Endothelial cell of umbilical vein (primary cell): Measurements from ENCODE around the gene FAM135A.

ENCODE experiments used
- CTCF ChIP-seq, 2 donors: IDR thresholded peaks; 1 replicate in 1 of 2; 2 replicates in 1 of 2; pipeline ENCODE4 v1.5.1; 2011; ENCODE audit warnings: low read length in 2 of 2, mild to moderate bottlenecking in 2 of 2, moderate library complexity in 2 of 2, control low read depth in 1 of 2, inconsistent platforms in 1 of 2, low read depth in 1 of 2; ENCODE audit not compliant: insufficient read depth in 1 of 2; ENCODE audit errors: extremely low read depth in 1 of 2
- EZH2 ChIP-seq: IDR thresholded peaks from 2 replicates; pipeline ENCODE4 v1.6.1; 2012; ENCODE audit warnings: borderline replicate concordance, low read depth, mild to moderate bottlenecking, moderate library complexity, low read length, inconsistent platforms; ENCODE audit not compliant: severe bottlenecking
- GATA2 ChIP-seq: IDR thresholded peaks from 2 replicates; pipeline ENCODE4 v1.7.0; 2011; ENCODE audit warnings: low read depth, mild to moderate bottlenecking, moderate library complexity, mixed read lengths, low read length; ENCODE audit not compliant: insufficient read length, insufficient read depth
- JUN ChIP-seq: IDR thresholded peaks from 2 replicates; pipeline ENCODE4 v1.6.1; 2011; ENCODE audit warnings: borderline replicate concordance, low read depth; ENCODE audit not compliant: insufficient read length, insufficient read depth
- MYC ChIP-seq: IDR thresholded peaks from one replicate; pipeline ENCODE4 v1.6.1; 2011; ENCODE audit warnings: mild to moderate bottlenecking, low read depth, low read length
- POLR2A ChIP-seq: IDR thresholded peaks from 2 replicates; pipeline ENCODE4 v1.6.1; 2012; ENCODE audit warnings: low read depth, mild to moderate bottlenecking, control low read depth, low read length
- POLR2AphosphoS5 ChIP-seq: IDR thresholded peaks from 2 replicates; pipeline ENCODE4 v1.6.1; 2012; ENCODE audit warnings: low read depth, mild to moderate bottlenecking, control low read depth, low read length, moderate library complexity; ENCODE audit not compliant: insufficient read depth

GRCh38 chr6:70502484-70502883, 89.2 kb downstream of the FAM135A start:
- TF ChIP-seq CTCF (IDR thresholded peaks at IDR 0.05; ENCODE audit: extremely low read depth in 1 of 2, insufficient read depth in 1 of 2, low read depth in 1 of 2, low read length in 2 of 2) (no peak), EZH2 (no peak), POLR2A (no peak), POLR2AphosphoS5 (no peak), GATA2 (no peak), JUN (no peak), MYC (no peak)
